ENCODE data around the gene DCAF5.

- no peak for TF ChIP-seq GATA2 (IDR thresholded peaks at IDR 0.05; ENCODE audit: low read depth, low read length)
- TF ChIP-seq GATA3 (IDR thresholded peaks at IDR 0.05; ENCODE audit: low read depth, low read length) = no peak
These were observed 100.7 kb downstream of the DCAF5 start for GRCh38 chr14:69052181-69052601.
